GM21528 (cell line): ENCODE measurements around the gene MAP4K4.
A peak's percentile ranks its signal among the peaks of the same experiment; 100 is the strongest.
"Not testable (repeated sequence)": the region's sequence is repeated elsewhere in the genome, so short reads cannot be mapped to it uniquely, and the experiment has no call there.

Experiments used
- ATAC-seq: cut with Tn5 transposase; IDR thresholded peaks from one replicate; pipeline ENCODE4 v1.9.1; 2021; ENCODE audit warnings: mild to moderate bottlenecking, moderate library complexity; ENCODE audit not compliant: unreplicated experiment, low FRiP score

The MAP4K4 gene

GRCh38 chr2:101737478-101738255 is 40.2 kb downstream of the MAP4K4 start:
- ATAC-seq = no peak

DNA sequence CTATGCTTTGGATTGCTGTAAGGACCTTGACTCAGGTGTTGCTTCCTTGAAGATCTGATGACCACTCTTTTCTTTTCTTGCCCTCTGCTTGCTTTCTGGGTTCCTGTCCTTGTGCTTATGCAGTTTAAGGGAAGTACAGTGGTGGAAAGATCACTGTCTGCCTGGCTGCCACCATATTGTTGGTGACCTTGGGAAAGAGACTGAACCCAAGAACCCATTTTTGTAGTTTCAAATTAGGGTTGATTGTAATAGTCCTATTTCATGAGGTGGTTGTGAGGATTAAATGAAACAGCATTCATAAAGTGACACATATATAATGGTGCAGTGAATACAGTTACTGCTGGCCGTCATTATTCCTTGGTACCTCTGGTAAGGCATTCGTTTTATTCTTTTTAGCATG is 41.1 kb downstream of the MAP4K4 start:
- no peak for ATAC-seq

DNA sequence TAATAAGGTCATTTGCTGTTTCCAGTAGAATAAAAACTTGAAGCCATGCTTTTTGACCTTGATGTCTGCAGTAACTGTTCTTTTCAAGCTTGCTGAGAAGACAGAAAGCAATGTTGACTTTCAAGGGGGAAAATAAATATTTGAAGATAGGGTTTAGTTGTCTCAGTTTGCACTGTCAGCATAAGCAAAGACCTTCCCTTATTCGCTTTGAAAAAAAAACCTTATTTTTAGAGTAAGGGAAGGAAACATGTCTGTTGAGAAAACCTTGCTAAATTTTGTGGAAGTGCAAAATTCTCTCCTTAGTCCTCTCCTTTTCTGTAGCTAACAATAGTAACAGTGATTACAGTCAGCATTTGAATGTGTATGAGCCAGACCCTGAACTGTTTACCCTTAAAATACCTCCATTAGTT is 43.1 kb downstream of the MAP4K4 start:
- ATAC-seq = no peak

GRCh38 chr2:101741775-101742520 is 44.4 kb downstream of the MAP4K4 start:
- ATAC-seq = no peak

GRCh38 chr2:101742547-101742946 is 45.0 kb downstream of the MAP4K4 start:
- no peak for ATAC-seq

DNA sequence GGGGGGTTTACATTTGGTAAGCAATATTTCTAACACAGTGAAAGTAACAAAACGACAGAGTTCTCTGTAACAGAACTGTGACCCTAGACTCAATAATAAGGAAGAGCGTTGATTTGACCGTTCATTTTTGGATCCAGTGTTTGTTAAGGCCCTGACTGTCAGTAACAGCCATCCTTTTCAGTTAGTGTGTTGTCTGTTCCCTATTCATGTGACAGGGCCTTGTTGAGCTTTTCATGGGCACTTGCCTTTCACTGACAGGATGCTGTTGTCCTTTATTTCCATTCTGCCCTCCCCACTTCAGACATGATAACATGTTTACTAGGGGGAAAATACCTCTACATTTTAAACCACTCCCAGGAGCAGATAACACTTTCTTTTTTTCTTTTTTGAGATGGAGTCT is 45.8 kb downstream of the MAP4K4 start:
- ATAC-seq = no peak

GRCh38 chr2:101744832-101745231 is 47.3 kb downstream of the MAP4K4 start:
- no peak for ATAC-seq

- no peak for ATAC-seq
Observed at GRCh38 chr2:101745711-101746694, 48.5 kb downstream of the MAP4K4 start.

GRCh38 chr2:101748000-101748399 is 50.5 kb downstream of the MAP4K4 start:
- no peak for ATAC-seq

- not testable (repeated sequence) for ATAC-seq
Observed at GRCh38 chr2:101748462-101748861, 51.0 kb downstream of the MAP4K4 start.

GRCh38 chr2:101750688-101751087 is 53.2 kb downstream of the MAP4K4 start:
- no peak for ATAC-seq

- no peak for ATAC-seq
Observed at GRCh38 chr2:101751276-101751815, 53.8 kb downstream of the MAP4K4 start.

DNA sequence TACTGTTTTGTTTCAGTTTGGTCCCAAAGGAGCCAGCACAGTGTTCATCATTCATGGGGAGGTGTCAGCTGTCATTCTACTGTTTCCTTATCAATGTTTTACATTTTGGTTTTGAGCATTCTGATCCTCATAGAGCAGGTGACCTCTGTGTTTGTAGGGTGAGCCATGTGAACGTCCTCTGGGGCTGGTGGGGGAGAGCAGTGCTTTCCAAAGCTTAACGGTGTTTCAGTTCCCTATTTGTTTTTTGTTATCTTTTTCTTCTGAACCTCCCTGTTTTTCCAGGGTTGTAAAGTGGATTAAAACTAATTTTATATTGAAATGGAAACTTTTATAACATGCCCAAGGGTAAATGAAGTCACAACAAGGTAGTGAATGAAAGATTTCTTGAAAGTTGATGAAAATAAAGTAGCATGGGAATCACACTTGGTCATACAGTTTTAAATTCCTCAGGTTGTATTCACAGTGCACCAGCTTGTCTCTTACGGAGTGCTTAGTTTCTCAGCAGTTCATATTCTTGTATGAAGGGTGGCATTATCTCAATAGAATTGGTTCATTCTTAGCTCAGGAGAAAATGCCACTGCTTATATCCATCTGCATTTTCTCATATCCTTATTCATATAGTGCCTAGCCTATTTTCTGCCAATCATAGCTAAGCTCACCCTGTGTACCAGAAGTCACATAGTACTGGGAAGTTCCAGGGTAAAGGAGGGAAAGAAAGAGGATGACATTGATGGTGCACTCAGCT is 54.5 kb downstream of the MAP4K4 start:
- peak; percentile 58 for ATAC-seq

- no peak for ATAC-seq
Observed at GRCh38 chr2:101752716-101753616, 55.5 kb downstream of the MAP4K4 start.

GRCh38 chr2:101753720-101754490 is 56.4 kb downstream of the MAP4K4 start:
- no peak for ATAC-seq

DNA sequence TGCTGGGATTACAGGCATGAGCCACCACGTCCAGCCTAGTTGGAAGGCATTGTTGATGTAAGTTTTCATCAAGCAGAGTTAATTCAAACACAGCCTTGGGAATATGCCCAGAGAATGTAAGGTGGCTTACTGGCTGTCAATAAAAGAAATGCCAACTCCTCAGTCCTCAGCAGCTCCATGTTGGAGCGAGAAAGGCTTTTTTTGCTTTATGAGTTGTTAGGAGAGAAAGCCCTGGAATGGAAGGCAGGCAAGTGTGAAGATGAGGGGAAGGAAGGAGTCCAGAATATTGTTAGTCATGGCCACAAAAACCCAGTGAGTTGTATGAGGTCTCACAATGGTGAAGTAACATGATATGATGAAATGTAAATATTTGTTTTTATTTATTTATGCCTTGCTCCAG is 57.1 kb downstream of the MAP4K4 start:
- ATAC-seq = no peak

DNA sequence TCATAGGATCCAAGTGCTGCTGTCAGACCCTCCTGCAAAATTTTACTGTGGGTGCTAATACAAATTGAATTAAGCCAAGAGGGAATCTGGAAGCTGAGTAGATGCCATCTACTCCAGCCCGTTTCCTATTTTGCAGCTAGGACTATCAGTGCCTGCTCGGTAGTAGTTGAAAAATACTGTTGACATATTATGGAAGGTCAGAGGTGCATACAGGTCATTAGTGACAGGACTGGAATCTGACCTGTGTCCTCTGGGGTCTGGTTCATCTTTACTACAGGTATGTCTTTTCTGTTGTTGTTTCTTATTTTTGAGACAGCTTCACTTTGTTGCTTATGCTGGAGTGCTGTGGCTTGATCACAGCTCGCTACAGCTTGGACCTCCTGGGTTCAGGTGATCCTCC is 58.8 kb downstream of the MAP4K4 start:
- no peak for ATAC-seq

GRCh38 chr2:101758001-101758400 is 60.5 kb downstream of the MAP4K4 start:
- no peak for ATAC-seq
